Measurements from ENCODE around the gene PAM. TPM values are rescaled to one million over a fixed set of nuclear protein-coding genes. Genes with fewer than 3 reads are reported as not detected.

PAM gene
- total RNA-seq, 3 donors from 2014 or later: 159 to 227 (median 193) TPM

DNA sequence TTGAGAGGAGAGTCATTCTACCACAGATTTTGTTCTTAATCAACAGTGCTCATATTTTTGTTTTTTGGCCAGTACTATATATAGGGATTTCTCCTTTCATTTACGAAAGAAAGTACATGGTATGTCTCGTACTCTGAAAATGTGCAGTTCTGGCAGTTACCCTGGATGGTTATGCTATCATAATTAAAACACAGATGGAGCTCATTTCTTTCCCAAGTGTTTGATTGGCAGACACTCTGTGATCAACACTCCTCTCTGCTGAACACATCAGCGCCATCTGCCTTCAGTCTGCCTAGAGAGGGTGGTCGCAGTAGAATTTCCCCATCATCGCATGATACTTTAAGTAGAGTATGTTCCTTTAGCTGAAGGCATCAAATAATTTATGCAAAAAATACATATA is 64.5 kb downstream of the PAM start:
- H3K9me3 ChIP-seq: no peaks in the 10 kb centered on the region
- H3K27ac ChIP-seq: no peak overlapping the region
- TF ChIP-seq POLR2AphosphoS5 (IDR thresholded peaks at IDR 0.05) (no peak), POLR2A (IDR thresholded peaks at IDR 0.05) (no peak)
- TF ChIP-seq, protein P1, sequence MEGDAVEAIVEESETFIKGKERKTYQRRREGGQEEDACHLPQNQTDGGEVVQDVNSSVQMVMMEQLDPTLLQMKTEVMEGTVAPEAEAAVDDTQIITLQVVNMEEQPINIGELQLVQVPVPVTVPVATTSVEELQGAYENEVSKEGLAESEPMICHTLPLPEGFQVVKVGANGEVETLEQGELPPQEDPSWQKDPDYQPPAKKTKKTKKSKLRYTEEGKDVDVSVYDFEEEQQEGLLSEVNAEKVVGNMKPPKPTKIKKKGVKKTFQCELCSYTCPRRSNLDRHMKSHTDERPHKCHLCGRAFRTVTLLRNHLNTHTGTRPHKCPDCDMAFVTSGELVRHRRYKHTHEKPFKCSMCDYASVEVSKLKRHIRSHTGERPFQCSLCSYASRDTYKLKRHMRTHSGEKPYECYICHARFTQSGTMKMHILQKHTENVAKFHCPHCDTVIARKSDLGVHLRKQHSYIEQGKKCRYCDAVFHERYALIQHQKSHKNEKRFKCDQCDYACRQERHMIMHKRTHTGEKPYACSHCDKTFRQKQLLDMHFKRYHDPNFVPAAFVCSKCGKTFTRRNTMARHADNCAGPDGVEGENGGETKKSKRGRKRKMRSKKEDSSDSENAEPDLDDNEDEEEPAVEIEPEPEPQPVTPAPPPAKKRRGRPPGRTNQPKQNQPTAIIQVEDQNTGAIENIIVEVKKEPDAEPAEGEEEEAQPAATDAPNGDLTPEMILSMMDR (IDR thresholded peaks at IDR 0.05): no peak
- intact Hi-C loops (cut with DNase I; ENCODE audit: low total_unique reads): no loop called here
- no peaks in the 10 kb centered on the region for H3K36me3 ChIP-seq
- no peak overlapping the region for H3K4me3 ChIP-seq
- no peak for DNase-seq (ENCODE audit: low spot score in 2 of 2)
- H3K27me3 ChIP-seq: no peaks in the 10 kb centered on the region
- H3K4me1 ChIP-seq: no peaks in the 10 kb centered on the region

DNA sequence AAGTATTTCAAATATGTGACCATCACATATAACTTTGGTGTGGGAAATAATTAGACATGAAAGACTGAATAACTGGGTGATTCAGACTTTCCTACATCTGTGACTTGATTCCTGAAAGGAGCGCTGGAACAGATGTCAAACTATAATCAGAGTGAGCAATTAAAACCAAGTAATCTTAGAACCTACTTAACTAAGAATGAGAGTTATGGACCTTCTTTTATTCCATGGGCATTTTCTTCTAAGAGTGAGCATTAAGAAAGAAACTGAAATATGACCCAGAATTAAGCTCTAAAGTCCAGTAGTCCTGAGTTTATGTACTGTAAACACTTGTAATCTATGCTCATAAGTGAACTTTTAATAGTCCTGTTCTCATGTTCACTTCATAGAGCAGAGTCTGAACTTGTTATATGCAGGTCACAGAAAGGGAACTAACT is 68.4 kb downstream of the PAM start:
- no peak overlapping the region for H3K27ac ChIP-seq
- H3K36me3 ChIP-seq: no peaks in the 10 kb centered on the region
- H3K4me1 ChIP-seq: no peaks in the 10 kb centered on the region
- DNase-seq (ENCODE audit: low spot score in 2 of 2): no peak
- no peaks in the 10 kb centered on the region for H3K27me3 ChIP-seq
- intact Hi-C loops (cut with DNase I; ENCODE audit: low total_unique reads): no loop called here
- H3K9me3 ChIP-seq: no peaks in the 10 kb centered on the region
- no peak overlapping the region for H3K4me3 ChIP-seq
- TF ChIP-seq, protein P1 (IDR thresholded peaks at IDR 0.05): no peak
- TF ChIP-seq POLR2A (IDR thresholded peaks at IDR 0.05) (no peak), POLR2AphosphoS5 (IDR thresholded peaks at IDR 0.05) (no peak)

DNA sequence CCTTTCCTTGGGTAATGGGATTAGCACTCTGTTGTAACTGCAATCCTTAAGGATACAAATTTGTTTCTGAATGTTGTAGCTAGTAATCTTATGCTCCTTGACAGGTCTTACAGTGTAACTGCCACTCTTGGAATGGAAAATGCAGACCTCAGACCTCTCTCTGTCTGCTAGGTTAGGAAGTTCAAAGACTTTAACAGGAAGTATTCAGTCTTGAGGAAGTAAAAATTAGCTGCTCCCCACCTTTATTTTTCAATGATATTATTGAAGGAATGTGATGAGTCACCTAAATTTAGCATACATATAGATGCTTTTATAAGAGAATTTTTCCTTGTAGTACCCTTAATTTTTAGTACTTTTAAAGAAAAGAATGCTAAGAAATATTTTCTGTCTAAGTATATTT is 71.5 kb downstream of the PAM start:
- Histone ChIP-seq H3K4me3 (no peak overlapping the region), H3K9me3 (no peaks in the 10 kb centered on the region), H3K27ac (no peak overlapping the region), H3K27me3 (no peaks in the 10 kb centered on the region), H3K36me3 (no peaks in the 10 kb centered on the region), H3K4me1 (no peaks in the 10 kb centered on the region)
- TF ChIP-seq POLR2AphosphoS5 (IDR thresholded peaks at IDR 0.05) (no peak), POLR2A (IDR thresholded peaks at IDR 0.05) (no peak)
- TF ChIP-seq, protein P1 (IDR thresholded peaks at IDR 0.05): no peak
- DNase-seq (ENCODE audit: low spot score in 2 of 2): no peak
- intact Hi-C loops (cut with DNase I; ENCODE audit: low total_unique reads): no loop called here

DNA sequence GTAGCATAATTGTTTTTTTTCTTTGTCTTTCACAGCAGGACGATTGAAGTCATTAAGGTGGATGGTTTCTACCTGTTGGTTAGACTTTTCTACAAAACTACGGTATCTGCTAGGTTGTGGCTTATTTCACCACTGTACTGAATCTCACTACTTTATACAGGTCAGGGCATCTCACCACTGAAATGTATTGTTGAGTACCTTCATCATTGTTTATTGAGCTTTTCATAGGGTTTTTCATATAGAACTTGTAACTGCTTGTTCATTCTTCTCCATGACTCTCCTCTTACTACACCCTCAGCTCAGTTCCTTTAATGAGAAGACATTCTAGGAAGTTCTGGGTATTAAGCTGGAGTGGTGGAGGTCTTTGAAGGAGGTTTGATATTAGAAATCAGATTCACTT is 75.1 kb downstream of the PAM start:
- no peaks in the 10 kb centered on the region for H3K9me3 ChIP-seq
- no peaks in the 10 kb centered on the region for H3K4me1 ChIP-seq
- no peaks in the 10 kb centered on the region for H3K27me3 ChIP-seq
- DNase-seq (ENCODE audit: low spot score in 2 of 2): no peak
- no peak overlapping the region for H3K4me3 ChIP-seq
- H3K36me3 ChIP-seq: no peaks in the 10 kb centered on the region
- TF ChIP-seq, protein P1 (IDR thresholded peaks at IDR 0.05): no peak
- TF ChIP-seq POLR2A (IDR thresholded peaks at IDR 0.05) (no peak), POLR2AphosphoS5 (IDR thresholded peaks at IDR 0.05) (no peak)
- no peak overlapping the region for H3K27ac ChIP-seq
- intact Hi-C loops (cut with DNase I; ENCODE audit: low total_unique reads): no loop called here

DNA sequence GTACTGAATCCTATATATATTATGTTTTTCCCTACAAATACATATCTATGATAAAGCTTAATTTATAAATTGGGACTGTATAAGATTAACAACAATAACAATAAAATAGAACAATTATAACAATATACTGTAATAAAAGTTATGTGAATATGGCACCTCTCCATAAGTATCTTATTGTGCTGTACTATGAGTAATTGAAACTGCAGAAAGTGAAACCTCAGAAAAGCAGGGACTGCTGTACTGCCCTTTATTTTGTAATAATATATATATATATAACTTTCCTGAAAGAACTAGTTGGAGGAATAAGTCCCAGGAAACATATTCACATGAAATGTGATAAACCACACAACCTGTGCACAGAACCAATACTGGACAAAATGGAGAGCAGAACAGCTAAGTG is 77.3 kb downstream of the PAM start:
- no peaks in the 10 kb centered on the region for H3K27me3 ChIP-seq
- intact Hi-C loops (cut with DNase I; ENCODE audit: low total_unique reads): no loop called here
- DNase-seq (ENCODE audit: low spot score in 2 of 2): no peak
- H3K27ac ChIP-seq: no peak overlapping the region
- H3K4me3 ChIP-seq: no peak overlapping the region
- TF ChIP-seq POLR2A (IDR thresholded peaks at IDR 0.05) (no peak), POLR2AphosphoS5 (IDR thresholded peaks at IDR 0.05) (no peak)
- TF ChIP-seq, protein P1 (IDR thresholded peaks at IDR 0.05): no peak
- H3K36me3 ChIP-seq: no peaks in the 10 kb centered on the region
- H3K4me1 ChIP-seq: no peaks in the 10 kb centered on the region
- H3K9me3 ChIP-seq: no peaks in the 10 kb centered on the region

All from breast epithelium (tissue), 4 donors.